ENCODE measurements around the gene DHRS13.
A peak's percentile ranks its signal among the peaks of the same experiment; 100 is the strongest.
"Not testable (repeated sequence)": the region's sequence is repeated elsewhere in the genome, so short reads cannot be mapped to it uniquely, and the experiment has no call there.

Gene DHRS13

DNA sequence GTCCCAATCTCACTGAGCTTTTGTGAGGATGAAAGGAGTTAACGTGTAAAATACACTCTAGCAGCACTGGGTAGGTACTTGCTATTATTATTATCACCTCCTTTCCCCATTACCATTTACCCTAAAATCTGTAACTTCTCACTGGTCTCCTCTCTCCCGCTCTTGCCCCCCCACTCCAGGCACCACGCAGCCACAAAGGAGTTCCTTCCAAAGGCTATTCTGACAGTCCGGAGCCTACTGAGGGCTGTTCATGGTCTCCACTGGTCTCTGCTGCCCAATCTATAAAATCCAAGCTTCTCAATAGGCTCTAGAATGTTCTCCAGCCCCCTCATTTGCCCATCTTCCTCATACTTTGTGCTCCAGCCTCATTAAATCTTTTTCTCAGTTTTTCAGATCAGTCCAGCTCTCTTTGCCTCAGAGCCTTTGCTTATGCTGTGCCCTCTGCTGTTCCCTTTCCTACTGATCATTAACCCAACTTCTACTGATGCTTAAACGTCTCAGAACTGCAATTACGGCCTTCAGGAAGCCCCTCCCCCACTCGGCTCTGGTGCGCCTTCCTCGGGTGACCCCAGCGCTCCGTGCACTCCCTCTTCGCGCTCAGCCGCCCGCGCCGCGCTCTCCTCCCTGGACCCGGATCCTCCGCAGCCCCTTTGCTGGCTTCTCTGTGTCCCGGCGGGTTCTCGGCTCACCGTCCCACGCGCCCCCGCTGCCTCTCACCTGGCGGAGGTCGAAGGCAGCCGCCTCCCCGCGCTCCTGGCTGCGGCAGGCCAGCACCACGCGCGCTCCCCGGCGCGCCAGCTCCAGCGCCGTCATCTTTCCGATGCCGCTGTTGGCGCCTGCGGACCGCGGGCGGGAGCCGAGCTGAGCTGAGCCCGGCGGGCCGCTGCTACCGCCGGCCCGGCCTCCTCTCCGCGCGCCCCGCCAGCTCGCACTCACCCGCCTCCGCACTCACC lies 737 bp downstream of the DHRS13 start:
- DNase-seq, result no peak

DNA sequence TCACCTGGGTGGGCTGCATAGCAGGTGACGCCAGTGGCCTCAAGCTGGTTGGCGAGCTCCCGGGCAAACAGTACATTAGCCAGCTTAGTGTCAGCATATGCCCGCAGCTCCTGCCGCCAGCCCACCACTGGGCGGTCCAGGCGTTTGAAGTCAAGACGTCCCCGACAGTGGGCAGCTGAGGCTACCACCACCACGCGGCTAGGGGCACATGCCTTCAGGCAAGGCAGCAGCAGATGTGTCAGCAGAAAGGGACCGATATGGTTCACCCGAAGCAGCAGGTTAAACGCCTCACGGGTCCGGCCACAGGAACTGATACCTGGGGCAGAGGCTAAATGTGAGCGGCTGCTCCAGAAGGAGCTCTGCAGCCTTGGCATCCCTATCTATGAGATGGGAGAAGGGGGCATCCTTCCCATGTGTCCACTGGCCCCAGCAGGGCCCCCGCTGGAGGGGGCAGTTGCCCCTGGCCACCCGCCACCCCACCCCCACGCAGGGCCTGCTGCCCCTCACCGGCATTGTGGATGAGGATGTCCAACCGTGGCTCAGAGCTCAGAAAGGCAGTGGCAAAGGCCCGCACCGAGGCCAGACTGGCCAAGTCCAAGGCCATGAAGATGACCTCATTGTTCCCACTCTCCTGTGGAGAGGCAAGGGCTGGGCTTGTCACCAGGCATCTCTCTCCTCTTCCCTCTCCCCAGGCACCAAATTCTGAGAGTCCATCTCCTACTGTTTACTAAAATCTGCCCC lies 1.7 kb downstream of the DHRS13 start:
- no peak for DNase-seq

DNA sequence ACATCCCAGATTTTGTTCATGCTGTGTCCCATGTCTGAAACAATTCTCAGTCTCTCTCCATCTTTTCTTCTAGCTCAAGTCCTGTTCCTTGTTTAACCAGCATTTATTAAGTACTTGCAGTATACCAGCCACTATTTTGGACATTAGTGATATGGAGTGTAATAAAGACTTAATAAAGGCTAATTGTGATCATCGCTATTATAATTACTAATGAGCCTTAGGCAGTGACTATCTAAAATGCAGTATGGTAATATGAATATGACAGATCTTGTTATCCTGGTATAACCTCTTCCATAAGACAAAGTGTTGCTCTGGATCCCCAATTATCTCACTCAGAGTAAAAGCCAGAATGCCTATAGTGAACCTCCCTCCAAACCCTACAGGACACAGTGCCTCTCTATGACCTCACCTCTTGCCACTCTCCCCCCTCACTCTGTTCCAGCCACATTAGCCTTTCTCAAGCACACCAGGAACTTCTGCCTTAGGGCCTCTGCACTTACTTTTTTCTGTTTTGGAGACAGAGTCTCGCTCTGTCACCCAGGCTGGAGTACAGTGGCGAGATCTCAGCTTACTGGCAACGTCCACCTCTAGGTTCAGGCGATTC lies 3.6 kb downstream of the DHRS13 start:
- DNase-seq, result no peak

DNA sequence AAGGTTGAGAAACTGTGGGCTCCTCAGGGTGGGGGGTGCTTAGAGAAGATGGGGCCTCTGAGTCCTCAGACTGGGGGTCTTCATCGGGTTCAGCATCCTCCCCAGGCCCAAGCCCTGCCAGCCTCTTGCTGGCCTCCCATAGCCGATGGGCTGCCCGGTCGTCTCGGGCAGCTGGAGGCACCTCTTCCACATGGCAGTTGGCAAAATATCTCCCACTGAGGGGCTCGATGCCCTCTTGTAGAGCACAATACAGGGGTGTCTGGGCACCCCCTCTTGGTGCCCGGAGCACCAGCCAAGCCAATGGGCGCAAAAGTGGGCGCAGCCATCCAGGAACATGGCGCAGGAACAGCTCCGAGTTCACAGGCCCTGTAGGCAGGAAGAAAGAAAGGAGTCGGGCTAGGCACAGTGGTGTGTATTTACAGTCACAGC lies 4.3 kb downstream of the DHRS13 start:
- no peak for DNase-seq

DNA sequence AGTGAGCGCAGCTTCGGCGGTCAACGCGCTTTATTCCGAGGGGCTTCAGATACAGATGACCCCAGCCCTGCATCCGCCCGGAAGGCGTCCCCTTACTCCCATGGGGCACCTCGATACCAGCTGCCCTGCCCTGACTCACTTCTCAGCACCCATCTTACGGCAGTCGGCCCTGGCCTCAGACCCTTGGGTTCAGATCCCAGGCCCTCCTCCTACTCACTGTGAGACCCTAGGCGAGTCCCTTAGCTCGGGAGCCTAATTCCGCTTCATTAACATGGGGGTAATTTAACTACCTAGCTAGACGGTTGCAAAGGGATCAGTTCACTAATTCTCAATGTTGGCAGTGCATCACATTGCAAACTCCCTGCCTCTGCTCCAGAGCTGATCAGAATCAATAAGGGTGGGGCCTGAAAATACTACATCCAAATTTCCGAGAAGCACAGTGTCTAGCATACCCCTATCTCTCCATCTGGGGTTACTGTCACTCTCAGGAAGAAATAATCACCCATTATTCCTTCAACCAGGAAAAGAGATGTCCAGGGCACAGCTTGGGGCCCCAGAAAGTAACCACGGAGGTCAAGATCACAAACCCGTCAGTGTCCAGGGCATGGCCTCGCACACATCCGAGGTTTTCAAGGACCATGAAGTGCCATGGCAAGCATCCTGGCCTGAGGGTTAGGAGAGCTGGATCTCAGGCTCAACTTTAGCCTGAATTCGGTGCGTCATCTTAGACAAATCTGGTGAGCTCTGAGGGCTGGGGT lies 4.9 kb downstream of the DHRS13 start:
- no peak for DNase-seq

DNA sequence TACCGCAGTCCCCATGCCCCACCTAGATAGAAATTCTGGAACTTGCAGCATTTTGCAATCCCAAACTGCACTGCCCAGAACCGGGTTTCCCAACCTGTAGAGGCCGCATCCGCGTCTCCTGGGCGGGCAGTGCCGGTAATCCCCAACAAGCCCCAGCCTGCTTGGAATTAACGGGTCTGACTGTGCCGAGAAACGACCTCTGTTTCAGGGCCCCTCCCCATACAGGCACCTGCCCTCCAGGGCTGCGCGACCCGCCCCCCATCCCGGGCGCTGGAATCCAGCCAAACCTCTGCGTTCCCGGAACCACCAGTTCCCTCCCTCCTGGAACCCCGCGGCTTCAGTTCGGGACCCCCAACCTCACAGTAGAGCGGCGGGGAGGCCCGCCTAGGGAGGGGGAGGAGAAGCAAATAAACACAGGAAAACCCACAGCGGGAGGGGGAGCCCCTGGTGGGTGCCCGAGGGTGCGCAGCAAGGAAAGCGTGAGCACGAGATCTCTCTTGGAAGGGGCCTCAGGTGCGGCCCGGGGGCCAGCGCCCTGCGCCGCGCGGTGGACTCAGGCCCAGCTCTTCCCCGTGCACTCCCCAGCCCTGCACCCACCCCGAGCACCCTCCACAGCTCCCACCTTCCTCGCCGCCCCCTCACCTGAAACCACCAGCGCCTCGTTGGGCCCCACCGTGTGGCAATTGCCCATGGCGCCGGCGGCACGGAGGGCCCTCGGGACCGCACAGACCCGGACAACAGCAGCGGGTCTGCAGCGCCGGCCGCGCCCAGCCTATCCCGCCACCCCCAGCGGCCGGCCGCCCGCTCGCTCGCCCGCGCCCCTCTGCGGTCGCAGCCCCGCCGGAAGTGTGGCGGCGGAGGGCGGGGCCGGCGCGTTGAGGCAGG lies 5.8 kb downstream of the DHRS13 start, which contains the start of gene FLOT2:
Gene FLOT2, minus strand, starts transcription at position 850 of the 885 bp plus-strand sequence. Its CDS starts 159 bp downstream, at position 691.
- DNase-seq, result peak; percentile 38

DNA sequence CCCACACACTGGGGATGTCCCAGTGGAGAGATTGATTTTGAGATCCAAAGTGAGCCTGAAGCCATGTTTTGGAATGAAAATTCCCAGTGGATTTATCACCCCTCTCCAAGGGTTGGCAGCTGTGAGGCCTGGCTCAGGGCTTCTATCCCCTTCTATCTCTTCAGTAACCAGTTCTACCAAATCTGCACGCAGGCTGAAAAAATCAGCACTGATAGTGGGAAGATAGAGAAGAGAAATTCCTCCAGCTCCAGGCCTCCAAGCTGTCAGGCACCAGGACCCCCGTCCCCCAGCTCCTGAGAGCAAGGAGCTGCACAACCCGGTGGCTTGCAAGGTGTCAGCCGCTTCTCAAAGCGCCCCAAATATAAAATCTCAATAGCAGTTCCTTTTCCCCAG lies 6.4 kb downstream of the DHRS13 start:
- no peak for DNase-seq

DNA sequence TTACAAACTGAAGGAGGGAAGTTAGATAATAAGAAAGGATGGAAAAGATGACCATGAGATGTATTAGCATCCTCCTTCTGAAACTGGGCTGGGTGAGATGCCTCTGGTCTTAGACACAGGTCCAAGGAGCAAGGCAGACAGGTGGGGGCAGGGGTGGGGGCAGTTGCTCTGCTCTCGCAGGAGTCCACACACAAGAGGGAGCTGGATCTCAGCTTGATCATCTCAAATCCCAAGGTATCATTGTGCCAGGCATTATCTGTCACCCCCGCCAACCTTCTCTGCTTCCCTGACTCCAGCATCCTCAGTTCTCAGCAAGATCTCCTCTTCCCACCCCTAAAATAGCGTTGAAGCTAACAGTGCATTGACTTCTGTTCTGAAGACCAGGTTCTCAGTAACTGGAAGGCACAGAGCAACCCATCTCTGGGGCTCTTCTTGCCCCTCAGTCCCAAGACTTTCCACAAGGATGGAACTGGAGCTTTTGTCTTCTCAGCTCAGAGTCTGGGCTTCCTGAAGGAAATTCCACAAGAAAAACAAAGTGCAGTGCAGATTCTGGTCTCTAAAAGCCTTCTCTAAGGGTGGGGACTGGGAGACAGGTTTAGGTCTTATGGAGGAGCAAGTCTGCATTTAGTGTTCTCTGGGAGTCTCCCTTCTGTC lies 7.0 kb downstream of the DHRS13 start:
- DNase-seq, result no peak

DNA sequence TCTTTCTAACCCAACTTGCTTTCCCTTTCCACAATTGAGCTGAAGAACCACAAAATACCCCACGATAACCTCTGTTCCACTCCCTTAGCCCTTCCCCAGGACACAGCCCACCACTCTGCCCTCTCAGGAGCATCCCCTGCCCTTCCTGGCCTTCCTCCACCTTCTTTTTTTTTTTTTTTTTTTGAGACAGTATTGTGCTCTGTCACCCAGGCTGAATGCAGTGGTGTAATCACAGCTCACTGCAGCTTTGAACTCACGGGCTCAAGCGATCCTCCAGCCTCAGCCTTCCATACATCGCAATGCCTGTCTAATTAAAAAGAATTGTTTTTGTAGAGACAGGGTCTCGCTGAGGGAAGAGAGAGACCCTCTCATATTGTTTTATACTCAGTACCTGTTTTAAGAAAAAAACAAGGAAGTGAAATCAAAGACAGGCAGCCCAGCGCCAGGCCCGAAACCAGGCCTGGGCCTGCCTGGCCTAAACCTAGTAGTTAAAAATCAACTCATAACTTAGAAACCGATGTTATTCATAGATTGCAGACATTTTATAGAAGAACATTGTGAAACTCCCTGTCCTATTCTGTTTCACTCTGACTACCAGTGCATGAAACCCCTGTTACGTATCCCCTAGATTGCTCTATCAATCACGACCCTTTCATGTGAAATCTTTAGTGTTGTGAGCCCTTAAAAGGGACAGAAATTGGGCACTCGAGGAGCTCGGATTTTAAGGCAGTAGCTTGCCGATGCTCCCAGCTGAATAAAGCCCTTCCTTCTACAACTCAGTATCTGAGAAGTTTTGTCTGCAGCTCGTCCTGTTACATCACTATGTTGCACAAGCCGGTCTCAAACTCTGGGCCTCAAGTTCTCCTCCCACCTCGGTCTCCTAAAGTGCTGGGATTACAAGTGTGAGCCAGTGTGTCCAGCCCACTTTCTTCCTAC lies 9.4 kb downstream of the DHRS13 start:
- not testable (repeated sequence) for DNase-seq

DNA sequence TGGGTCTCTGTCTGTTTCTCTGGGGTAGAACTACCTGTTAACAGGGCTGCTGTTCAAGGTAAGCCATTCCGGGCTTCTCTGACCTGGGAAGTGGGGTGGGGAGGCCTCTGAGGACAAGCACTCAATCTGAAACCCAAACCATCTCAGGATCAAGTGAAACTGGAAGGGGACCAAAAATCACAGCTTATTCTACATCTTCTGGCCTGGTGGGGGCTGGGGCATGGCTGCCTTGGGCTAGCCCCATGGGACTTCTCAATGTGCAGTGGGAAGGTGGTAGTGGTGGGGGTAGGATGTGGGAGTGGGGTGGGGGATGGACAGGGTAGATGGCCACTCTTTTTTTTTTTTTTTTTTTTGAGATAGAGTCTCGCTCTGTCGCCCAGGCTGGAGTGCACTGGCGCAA lies 10.9 kb downstream of the DHRS13 start:
- no peak for DNase-seq

DNA sequence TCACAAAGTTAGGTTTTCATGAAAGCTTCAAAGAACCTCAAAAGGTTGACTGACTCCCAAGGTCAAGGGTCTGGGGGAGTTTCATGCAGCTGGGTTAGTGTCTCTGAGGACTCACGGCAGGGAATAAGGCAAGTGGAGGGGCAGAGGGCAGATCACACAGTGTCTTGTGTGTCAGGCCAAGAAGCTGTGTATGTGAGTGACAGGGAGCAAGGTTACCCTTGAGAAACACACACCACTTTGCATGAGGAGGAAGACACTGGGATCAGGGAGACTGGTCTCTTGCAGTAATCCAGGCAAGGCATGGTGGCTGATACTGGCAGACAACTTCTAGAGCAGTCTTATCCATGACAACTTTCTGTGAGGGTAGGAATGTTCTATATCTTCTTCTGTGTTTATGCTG lies 11.7 kb downstream of the DHRS13 start:
- DNase-seq, result no peak

DNA sequence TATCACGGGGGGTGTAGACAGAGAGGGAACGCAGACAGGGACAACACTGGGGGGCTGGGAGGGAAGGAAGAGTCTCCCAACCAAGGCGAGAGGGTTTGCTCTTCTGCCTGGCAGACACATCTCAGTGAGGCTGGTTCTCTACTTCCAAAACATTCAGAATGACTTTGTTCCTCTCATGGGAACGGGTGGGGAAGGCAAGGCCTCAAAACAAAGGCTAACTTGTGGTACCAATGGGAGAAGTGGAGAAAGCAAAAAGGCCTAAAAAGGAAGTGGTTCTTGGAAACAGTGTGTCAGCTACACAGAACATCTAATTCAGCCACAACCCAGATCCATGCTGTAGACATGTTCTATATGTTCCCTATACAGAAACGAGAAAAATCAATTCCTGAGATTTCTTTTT lies 12.9 kb downstream of the DHRS13 start:
- DNase-seq, result no peak

DNA sequence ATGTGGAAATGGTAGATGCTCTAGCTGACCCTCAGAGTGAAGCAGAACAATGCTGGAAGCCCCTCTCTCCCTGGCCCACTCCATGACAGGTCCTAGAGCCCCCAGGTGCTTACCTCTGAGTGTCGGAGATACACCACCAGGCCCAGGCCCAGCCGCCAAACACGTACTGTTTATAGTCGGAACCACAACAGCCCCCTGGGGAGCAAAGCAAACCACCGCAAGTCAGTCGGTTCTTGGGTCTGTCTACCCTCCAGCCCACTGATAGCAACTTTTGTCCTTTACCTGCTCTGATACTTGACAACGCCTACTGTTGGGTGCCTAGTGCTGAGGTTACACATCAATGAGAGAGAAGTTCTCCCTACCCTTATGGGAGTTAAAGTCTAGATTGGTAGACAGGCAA lies 14.0 kb downstream of the DHRS13 start:
- no peak for DNase-seq

DNA sequence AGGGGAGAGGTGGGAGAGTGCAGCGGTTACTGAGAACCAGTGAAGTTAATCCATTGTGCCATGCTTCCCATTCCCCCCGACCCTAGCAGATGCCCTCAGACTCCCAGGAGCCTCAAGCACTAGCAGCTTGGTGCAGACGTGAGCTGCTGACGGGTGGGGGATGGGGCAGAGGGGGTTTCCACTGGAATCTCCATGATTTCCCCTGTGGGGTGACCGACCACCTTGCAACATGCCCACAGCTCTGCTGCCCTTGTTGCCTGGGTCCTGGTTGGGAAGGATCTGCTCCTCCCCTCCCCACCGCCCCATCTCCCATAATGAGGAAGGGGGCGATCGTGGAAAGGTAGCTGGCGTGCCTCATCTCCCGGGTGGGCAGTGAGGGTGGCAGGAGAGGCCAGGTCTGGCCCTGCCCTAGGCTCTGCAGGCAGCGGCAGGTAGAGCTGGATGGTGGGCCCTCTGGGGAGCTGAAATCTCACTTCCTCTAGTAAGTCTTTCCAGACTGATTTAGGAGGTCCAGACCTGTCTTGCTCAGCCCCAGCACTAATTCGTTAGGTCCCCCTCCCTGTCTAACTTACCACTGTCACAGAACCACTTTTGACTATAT lies 14.9 kb downstream of the DHRS13 start:
- DNase-seq, result no peak

DNA sequence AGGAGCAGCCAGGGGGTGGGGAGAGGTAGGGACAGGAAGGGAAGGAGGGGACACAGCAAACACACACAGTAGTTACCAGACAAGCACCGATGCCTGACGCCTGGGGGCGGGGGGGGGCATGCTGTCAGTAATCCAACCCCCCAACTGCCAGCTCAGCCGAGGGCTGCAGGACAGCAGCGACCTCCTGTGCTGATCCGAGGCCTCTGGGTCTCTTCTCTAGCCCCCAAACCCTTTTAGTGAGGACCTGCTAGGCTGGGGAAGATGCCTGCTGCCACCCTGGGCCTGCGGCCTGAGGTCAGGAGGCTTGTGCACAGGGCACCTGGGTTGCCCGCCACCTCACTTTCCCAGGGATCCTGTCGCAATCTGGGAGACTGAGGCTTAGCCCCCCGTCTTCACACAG lies 16.9 kb downstream of the DHRS13 start:
- no peak for DNase-seq

DNA sequence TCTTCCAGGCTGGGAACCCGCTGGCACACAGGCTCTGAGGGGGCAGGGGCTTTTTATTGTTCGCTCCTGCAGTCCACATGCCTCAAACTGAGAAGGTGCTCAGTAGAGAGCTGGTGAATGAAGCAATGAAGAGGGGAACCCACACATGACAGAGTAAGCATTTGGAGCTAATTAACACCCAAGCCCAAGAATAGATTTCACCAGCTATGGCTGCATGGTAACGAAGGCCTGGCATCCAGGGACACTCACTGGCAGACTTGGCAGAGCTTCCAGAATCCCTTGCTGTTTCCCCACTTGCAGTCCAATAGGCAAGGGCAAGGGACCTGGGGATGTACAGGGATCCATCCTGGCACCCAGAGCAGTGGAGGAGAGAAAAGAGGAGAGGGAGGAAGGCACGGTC lies 17.5 kb downstream of the DHRS13 start:
- DNase-seq, result no peak

DNA sequence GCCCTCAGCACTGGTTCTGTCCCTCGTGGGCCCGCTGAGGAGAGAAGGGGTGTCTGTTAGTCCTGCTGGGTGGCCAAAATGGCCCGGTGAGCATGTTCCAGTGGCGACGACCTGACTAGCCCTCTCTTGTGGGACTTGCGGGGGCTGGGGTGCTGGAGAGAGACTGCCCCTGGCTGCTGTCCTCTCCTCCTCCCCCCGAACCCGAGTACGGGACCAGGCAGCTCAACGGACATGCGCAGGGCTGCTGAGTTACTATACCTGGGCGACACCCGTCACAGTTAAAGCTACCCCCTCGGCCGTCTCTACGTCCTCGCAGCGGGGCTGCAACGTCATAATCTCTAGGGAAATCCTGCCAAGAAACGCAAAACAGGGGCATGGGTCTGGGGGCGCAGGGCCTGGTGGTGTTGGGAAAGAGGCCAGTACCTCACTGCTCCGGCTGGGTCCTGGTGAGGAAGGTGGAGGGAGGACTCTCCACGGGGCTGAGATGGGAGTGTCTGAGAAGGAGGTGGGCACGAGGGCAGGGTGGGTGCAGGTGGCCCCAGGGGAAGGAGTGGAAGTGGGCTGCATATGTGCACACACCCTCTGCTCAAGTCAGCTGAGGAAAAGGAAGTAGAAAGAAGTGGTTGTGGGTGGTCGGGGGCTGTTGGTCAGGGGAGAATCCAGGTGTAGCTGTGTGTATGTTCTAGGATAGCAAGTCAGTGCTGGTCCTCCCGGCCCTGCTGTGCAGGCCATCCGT lies 18.7 kb downstream of the DHRS13 start:
- no peak for DNase-seq

DNA sequence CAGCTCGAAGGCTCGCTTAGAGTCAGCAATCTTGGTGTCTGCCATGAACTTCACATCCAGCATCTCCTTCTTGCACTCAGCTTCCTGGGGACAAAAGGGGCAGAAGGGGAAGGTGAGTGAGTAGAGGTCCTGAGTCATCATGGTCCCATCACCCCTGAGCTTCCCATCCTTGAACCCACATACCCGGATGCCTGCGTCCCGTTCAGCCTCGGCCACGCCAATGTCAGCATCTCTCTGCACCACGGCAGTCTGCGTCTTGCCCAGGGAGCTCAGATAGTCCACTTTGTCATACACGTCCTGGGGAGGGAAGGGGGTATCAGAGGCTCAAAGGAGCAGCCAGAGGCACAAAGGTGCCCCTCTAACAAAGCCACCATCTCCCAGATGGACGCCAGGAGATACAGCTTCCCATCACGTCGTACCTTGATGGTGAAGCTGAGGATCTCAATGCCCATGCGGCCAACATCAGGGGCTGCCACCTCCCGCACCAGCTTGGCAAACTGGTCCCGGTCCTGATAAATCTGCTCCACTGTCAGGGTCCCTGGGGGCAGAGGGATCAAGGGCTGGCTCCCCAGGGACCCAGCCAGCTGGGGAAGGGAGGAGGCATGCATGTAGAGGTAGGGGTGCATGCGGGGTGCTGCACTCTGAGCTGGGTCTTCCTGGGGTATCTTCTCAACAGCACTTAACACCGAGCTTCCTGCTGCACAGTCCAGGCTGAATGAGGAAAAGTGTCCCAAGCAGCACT lies 20.6 kb downstream of the DHRS13 start:
- DNase-seq, result no peak

Data from fibroblast of skin of back (primary cell).